GM08714 (cell line): ENCODE data around the gene TMEM245.

Source experiments
- H3K4me3 ChIP-seq: fragments of 200-500 bp; sonication (Bioruptor generic); 2 replicates; pipeline ENCODE4 v1.5.1; 2014; ENCODE audit warnings: mild to moderate bottlenecking, low read length, inconsistent platforms
- ZNF274 ChIP-seq: IDR thresholded peaks from 2 replicates; pipeline ENCODE4 v1.6.1; 2012; ENCODE audit warnings: mild to moderate bottlenecking, low read depth, low read length

Gene TMEM245

DNA sequence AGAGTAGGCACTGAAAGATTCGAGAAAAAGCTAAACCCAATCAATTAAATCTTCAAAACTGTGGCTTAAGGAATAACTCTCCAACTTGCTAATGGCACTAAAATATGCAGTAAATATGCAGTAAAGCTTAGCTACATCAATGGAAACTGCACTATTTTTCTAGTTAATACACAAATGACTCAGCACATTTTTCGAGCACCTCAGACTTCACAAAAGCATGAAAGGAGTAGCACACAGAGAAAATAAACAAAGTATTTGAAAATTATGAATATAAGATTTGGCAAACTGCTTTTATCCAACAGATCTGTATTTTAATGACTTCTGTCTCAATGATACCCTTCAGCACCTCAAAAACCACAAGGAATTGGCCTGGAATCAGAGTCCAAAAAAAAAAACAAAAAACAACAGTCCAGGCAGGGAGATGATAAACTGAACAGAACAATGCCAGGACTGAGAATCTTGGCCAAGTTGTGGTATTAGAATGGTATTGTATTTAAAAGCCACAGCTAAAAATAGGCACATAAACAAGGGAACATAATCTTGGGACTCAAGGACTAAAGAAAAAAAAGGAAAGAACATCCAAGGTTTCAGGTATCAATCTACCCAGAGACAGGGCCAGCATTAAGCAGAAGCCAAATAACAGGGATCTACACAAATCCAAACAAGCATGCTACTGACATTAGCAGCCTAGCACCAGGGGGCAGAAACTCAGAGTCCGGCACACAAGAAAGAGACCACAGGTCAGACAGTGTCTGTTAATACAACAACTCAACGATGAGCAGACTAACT lies 21.4 kb downstream of the TMEM245 start:
- H3K4me3 ChIP-seq, result no peak overlapping the region

GRCh38 chr9:109097146-109097545 lies 22.6 kb downstream of the TMEM245 start:
- H3K4me3 ChIP-seq, result no peak overlapping the region
- no peak for TF ChIP-seq ZNF274

More for the DNA sequence above, 21.4 kb downstream of the TMEM245 start:
- no peak for TF ChIP-seq ZNF274

DNA sequence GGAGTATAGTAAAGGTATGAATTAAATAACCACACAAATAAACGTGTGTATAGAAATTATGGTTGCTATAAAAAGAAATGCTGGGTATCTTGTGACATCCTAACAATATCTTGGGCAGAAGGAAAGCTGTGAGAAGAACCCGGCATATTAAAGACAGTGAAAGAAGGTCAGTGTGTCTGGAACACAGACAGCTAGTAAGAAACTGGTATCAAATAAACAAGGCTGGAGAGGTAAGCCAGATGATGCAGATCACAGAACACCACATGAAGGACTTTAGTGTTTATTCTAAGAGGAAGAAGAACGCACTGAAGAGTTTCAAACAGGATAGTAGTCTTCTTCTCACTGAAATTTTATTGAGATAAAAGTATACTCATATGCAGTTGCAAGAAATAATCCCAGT lies 24.4 kb downstream of the TMEM245 start:
- TF ChIP-seq ZNF274, result no peak
- H3K4me3 ChIP-seq, result no peak overlapping the region

GRCh38 chr9:109094268-109094667 lies 25.5 kb downstream of the TMEM245 start:
- no peak for TF ChIP-seq ZNF274
- no peak overlapping the region for H3K4me3 ChIP-seq

DNA sequence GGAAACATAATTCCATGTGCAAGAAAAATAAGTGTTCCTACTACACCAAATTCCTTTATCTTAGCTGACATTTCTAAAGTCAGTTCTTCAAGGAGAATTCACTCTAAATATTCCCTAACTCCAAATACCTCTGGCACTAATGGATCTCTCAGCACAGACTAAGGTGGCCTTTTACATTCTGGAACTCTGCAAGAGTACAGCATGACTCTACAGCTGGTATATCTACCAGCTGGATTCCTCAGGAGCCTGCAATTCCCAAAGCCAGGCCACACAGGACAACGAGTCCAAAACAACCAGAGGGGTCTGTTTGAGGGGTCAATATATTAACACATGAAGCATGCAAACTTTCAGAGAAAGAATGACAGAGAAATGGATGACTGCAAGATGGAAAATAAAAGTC lies 27.2 kb downstream of the TMEM245 start:
- TF ChIP-seq ZNF274, result no peak
- no peak overlapping the region for H3K4me3 ChIP-seq

DNA sequence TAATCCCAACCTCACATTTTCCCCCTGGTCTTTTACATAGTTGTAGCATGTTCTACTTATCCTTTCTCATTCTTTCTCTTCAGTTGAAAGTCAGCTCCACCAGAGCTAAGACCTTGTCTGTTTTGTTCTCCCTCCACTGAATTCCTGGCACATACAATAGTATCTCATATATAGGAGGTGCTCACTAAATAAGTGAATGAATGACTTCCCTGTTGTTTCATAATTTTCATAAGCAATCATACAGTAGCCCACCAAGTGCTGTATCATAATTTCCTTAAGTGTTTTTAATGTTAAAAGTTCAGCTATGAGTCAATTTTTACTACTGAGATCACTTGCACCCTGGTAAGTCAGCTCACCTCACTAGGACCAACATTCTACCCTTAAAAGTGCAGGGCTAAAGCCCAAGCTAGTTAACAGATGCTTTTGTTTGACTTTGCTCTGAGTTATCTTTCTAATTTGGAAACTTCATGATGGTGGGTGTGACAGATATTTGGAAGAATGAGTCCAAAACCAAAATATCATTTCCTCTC lies 27.6 kb downstream of the TMEM245 start:
- no peak for TF ChIP-seq ZNF274
- no peak overlapping the region for H3K4me3 ChIP-seq

DNA sequence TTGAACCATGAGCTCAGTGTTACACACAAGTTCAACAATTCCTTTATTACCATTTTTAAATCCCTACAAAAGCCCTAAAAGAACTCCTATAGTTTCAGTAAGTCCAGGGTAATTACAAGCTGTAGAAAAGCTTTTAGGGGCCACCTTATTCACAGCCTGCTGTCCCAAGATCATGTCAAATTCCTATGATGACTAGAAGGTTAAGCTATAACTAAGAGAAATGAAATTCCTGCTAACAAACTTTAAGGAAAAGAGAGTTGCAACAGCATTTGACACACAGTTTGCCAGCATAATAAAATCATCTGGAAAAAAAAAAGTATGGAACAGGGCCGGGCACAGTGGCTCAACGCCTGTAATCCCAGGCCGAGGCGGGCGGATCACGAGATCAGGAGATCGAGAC lies 31.5 kb downstream of the TMEM245 start:
- no peak for TF ChIP-seq ZNF274

GRCh38 chr9:109087795-109088194 lies 32.0 kb downstream of the TMEM245 start:
- TF ChIP-seq ZNF274, result no peak

More for the DNA sequence above, 31.5 kb downstream of the TMEM245 start:
- H3K4me3 ChIP-seq, result no peak overlapping the region

GRCh38 chr9:109086221-109086620 lies 33.5 kb downstream of the TMEM245 start:
- no peak overlapping the region for H3K4me3 ChIP-seq
- TF ChIP-seq ZNF274, result no peak

More at GRCh38 chr9:109087795-109088194, 32.0 kb downstream of the TMEM245 start:
- H3K4me3 ChIP-seq, result no peak overlapping the region

- no peak for TF ChIP-seq ZNF274
- no peak overlapping the region for H3K4me3 ChIP-seq
These were observed 34.2 kb downstream of the TMEM245 start for GRCh38 chr9:109085510-109085909.

DNA sequence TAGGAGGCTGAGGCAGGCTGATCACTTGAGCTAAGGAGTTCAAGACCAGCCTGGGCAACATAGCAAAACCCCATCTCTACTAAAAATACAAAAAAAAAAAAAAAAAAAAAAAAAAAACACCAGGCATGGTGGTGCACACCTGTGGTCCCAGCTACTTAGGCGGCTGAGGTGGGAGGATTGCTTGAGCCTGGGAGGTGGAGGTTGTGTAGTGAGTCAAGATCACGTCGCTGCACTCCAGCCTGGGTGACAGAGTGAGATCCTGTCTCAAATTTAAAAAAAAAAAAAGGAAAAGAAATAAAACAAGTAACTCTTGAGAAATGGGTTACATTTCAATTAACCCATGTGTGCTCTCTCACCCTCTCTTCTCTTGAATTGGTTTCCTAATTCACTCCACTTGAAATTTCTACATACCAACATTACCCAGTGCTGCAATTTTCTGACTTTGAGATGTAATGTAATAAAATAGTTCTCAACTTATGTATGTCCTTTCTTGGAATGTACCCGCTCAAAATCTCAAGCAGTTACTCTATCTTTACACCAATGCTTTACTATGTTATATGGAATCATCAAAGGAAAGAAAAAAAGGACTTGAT lies 35.8 kb downstream of the TMEM245 start:
- no peak overlapping the region for H3K4me3 ChIP-seq
- no peak for TF ChIP-seq ZNF274

DNA sequence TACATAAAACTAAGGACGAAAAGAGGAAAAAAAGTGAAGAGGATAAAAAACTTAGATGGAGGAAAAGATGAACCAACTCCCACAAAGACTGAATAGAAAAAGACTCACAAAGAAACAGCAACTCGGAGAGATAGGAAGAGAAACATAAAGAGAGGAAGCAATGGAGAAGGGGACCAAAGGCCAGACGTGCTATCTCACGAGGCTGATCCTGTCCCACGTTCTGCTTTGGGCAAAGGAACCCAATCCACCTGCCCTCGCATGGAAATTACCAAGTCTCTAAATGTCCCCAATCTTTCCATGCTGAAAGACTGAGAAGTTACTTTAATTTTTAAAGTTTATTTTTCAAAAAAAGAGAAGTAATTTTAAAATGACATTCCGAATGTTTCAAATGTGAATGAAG lies 36.6 kb downstream of the TMEM245 start:
- H3K4me3 ChIP-seq, result no peak overlapping the region

DNA sequence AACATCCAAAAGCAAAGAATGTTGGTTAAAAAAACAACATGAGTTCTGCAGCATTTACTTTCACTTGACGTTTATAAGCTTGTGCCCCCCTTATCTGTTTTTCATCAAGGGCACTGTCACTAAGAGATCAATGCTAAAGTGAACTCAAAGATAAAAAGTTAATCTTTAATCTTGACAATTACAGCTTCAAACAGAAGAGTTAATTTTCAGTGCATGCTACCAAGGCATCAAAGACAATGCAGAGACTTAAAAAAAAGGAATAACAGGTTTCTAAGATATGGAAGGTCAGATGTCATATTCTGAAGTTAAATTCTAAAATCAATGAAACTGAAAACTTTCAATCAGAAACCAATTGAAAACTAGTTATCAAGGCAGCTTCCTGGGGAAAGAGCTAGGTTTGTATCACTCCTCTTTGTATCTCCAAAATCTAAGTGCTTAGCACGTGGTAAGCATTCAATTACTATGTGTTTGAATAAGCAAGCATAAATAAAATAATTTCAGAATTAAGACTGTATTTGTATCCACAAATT lies 37.6 kb downstream of the TMEM245 start:
- H3K4me3 ChIP-seq, result no peak overlapping the region
- TF ChIP-seq ZNF274, result no peak

More for the DNA sequence above, 36.6 kb downstream of the TMEM245 start:
- TF ChIP-seq ZNF274, result no peak

- no peak overlapping the region for H3K4me3 ChIP-seq
- no peak for TF ChIP-seq ZNF274
These were observed 45.4 kb downstream of the TMEM245 start for GRCh38 chr9:109074236-109074889.
